HEK293 (cell line): Measurements from ENCODE around the gene COX5A.
A peak's percentile ranks its signal among the peaks of the same experiment; 100 is the strongest.

ENCODE experiments used
- CTCF ChIA-PET: fragments of 350-600 bp; formaldehyde crosslinking; extraction: SDS; loops from one replicate; lab custom pipeline; 2021; ENCODE audit warnings: antibody characterized with exemption; lab: Yijun Ruan, JAX
- POLR2A ChIA-PET: fragments of 300-600 bp; formaldehyde crosslinking; extraction: SDS; loops from one replicate; lab custom pipeline; 2020; ENCODE audit warnings: antibody characterized with exemption, inconsistent platforms; lab: Yijun Ruan, JAX
- H3K27ac ChIP-seq: fragments of 200-500 bp; sonication (Bioruptor generic); 2 replicates; pipeline ENCODE4 v1.5.1; 2014; ENCODE audit warnings: low read depth, low read length, control low read depth, inconsistent platforms; ENCODE audit errors: extremely low read depth
- H3K36me3 ChIP-seq, 2 experiments: fragments of 200-500 bp in 1 of 2; sonication (Bioruptor generic) in 1 of 2; 1 replicate in 1 of 2; 2 replicates in 1 of 2; pipeline ENCODE4 v1.5.1; 2014 to 2017; ENCODE audit warnings: inconsistent platforms in 2 of 2, low read length in 2 of 2; ENCODE audit not compliant: control insufficient read depth in 2 of 2, insufficient read depth in 1 of 2
- H3K4me1 ChIP-seq: fragments of 200-500 bp; sonication (Bioruptor generic); 2 replicates; pipeline ENCODE4 v1.5.1; 2014; ENCODE audit warnings: mild to moderate bottlenecking, low read length, inconsistent platforms; ENCODE audit not compliant: control insufficient read depth, insufficient read depth
- H3K4me3 ChIP-seq: 2 replicates; pipeline ENCODE4 v1.5.1; 2011; ENCODE audit warnings: low read depth, mild to moderate bottlenecking, control low read depth, low read length, moderate library complexity
- H3K9me3 ChIP-seq: fragments of 200-500 bp; sonication (Bioruptor generic); 2 replicates; pipeline ENCODE4 v1.5.1; 2014; ENCODE audit warnings: low read depth, low read length, inconsistent platforms; ENCODE audit not compliant: control insufficient read depth, insufficient read depth
- GLIS1 ChIP-seq: fragments of 450-650 bp; formaldehyde crosslinking; IDR thresholded peaks from 2 replicates; pipeline ENCODE4 v1.5.1; 2016; ENCODE audit warnings: missing biosample characterization, missing genetic modification characterization
- PRDM1 ChIP-seq: fragments of 450-650 bp; formaldehyde crosslinking; IDR thresholded peaks from 2 replicates; pipeline ENCODE4; 2016; ENCODE audit warnings: missing biosample characterization, missing genetic modification characterization
- SCRT2 ChIP-seq: fragments of 450-650 bp; formaldehyde crosslinking; IDR thresholded peaks from 2 replicates; pipeline ENCODE4 v1.5.1; 2016; ENCODE audit warnings: missing biosample characterization, missing genetic modification characterization
- ZBTB10 ChIP-seq: fragments of 450-650 bp; formaldehyde crosslinking; IDR thresholded peaks from 2 replicates; pipeline ENCODE4 v1.5.1; 2016; ENCODE audit warnings: missing biosample characterization, missing genetic modification characterization
- ZBTB17 ChIP-seq: fragments of 450-650 bp; formaldehyde crosslinking; IDR thresholded peaks from 2 replicates; pipeline ENCODE4 v1.5.1; 2016; ENCODE audit warnings: missing biosample characterization, missing genetic modification characterization
- ZBTB48 ChIP-seq: fragments of 450-650 bp; formaldehyde crosslinking; IDR thresholded peaks from 2 replicates; pipeline ENCODE4 v1.5.1; 2016; ENCODE audit warnings: missing biosample characterization, missing genetic modification characterization
- ZBTB49 ChIP-seq: fragments of 450-650 bp; formaldehyde crosslinking; IDR thresholded peaks from 2 replicates; pipeline ENCODE4 v1.5.1; 2016; ENCODE audit warnings: missing biosample characterization, missing genetic modification characterization, low read depth
- ZBTB7A ChIP-seq: fragments of 450-650 bp; formaldehyde crosslinking; IDR thresholded peaks from 2 replicates; pipeline ENCODE4 v1.5.1; 2016; ENCODE audit warnings: low read depth, missing biosample characterization, missing genetic modification characterization
- ZIC2 ChIP-seq: fragments of 450-650 bp; formaldehyde crosslinking; IDR thresholded peaks from 2 replicates; pipeline ENCODE4 v1.5.1; 2016; ENCODE audit warnings: missing biosample characterization, missing genetic modification characterization
- ZNF114 ChIP-seq: fragments of 450-650 bp; formaldehyde crosslinking; IDR thresholded peaks from 2 replicates; pipeline ENCODE4 v1.5.0; 2017; ENCODE audit warnings: missing biosample characterization, missing genetic modification characterization
- ZNF214 ChIP-seq: fragments of 450-650 bp; formaldehyde crosslinking; IDR thresholded peaks from 2 replicates; pipeline ENCODE4 v1.5.1; 2017; ENCODE audit warnings: missing biosample characterization, mild to moderate bottlenecking, missing genetic modification characterization, borderline replicate concordance
- ZNF324 ChIP-seq: fragments of 450-650 bp; formaldehyde crosslinking; IDR thresholded peaks from 2 replicates; pipeline ENCODE4 v1.5.1; 2016; ENCODE audit warnings: missing biosample characterization, missing genetic modification characterization
- ZNF366 ChIP-seq: fragments of 450-650 bp; formaldehyde crosslinking; conservative IDR thresholded peaks from 2 replicates; pipeline ENCODE4 v1.5.1; 2016; ENCODE audit warnings: missing biosample characterization, missing genetic modification characterization
- ZNF391 ChIP-seq: fragments of 450-650 bp; formaldehyde crosslinking; IDR thresholded peaks from 2 replicates; pipeline ENCODE4 v1.5.1; 2016; ENCODE audit warnings: low read depth, missing biosample characterization, missing genetic modification characterization, borderline replicate concordance
- ZNF398 ChIP-seq: fragments of 450-650 bp; formaldehyde crosslinking; IDR thresholded peaks from 2 replicates; pipeline ENCODE4 v1.5.1; 2017; ENCODE audit warnings: missing biosample characterization, missing genetic modification characterization
- ZNF514 ChIP-seq: fragments of 450-650 bp; formaldehyde crosslinking; IDR thresholded peaks from 2 replicates; pipeline ENCODE4 v1.5.1; 2016; ENCODE audit warnings: missing biosample characterization, missing genetic modification characterization
- ZNF600 ChIP-seq: fragments of 450-650 bp; formaldehyde crosslinking; IDR thresholded peaks from 2 replicates; pipeline ENCODE4 v1.5.1; 2016; ENCODE audit warnings: missing biosample characterization, missing genetic modification characterization
- ZNF677 ChIP-seq: fragments of 450-650 bp; IDR thresholded peaks from 2 replicates; pipeline ENCODE4 v1.5.0; 2018; ENCODE audit warnings: missing biosample characterization, mild to moderate bottlenecking, missing genetic modification characterization, moderate library complexity
- ZNF776 ChIP-seq: fragments of 450-650 bp; formaldehyde crosslinking; IDR thresholded peaks from 2 replicates; pipeline ENCODE4 v1.5.0; 2017; ENCODE audit warnings: missing biosample characterization, missing genetic modification characterization, borderline replicate concordance
- TF ChIP-seq, protein P1 (sequence below): fragments of 450-650 bp; formaldehyde crosslinking; IDR thresholded peaks from 2 replicates; pipeline ENCODE4 v1.5.1; 2017; ENCODE audit warnings: missing biosample characterization, missing genetic modification characterization
- TF ChIP-seq, protein P2 (sequence below): fragments of 450-650 bp; formaldehyde crosslinking; IDR thresholded peaks from 2 replicates; pipeline ENCODE4 v1.5.1; 2016; ENCODE audit warnings: missing biosample characterization, missing genetic modification characterization
- TF ChIP-seq, protein P3 (sequence below): fragments of 450-650 bp; formaldehyde crosslinking; IDR thresholded peaks from 2 replicates; pipeline ENCODE4 v1.5.1; 2016; ENCODE audit warnings: missing biosample characterization, missing genetic modification characterization
- TF ChIP-seq, protein P4 (sequence below): fragments of 450-650 bp; formaldehyde crosslinking; IDR thresholded peaks from 2 replicates; pipeline ENCODE4 v1.5.1; 2017; ENCODE audit warnings: missing biosample characterization, missing genetic modification characterization

COX5A gene

DNA sequence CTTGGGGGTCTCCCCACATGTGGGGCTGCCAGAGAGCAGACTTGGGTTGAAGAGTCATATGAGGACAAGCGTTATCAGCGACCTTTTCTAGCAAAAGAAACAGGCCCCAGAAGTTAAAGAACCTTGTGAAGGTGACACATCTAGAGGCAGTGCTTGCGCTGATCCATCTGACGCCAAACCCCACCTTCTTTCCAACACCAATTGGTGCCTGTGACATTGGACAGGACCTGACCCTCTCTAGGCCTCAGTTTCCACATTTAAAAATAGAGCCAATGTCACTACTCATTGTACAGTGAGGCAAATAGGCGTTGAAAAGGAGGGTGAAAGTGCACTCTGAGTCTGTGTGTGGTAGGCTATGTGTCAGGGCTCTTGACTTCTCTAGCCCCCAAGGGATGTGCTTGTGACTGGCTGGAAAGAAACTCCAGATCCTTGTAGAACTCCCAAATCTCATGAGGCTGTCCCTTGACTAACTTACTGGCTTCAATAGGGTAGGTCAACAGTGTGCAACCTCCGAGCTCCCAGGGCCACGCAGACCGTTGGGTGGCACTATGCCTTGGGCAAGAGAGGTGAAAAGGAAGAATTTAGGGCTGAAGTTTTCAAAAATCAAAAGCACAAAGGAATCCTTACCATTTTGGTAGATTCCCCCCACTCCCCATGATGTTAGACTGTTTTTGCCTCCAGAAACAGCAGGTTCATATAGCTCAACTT is 30.6 kb downstream of the COX5A start:
- H3K27ac ChIP-seq: peak overlapping the region; percentile 89; the same call in 1 of the 2 replicates
- H3K4me3 ChIP-seq: peak overlapping the region; percentile 82
- POLR2A ChIA-PET: interaction anchor here (0.6 to 2.5 kb wide), 21 partner anchors 10 to 740 kb away, joined by 3 to 36 read pairs (median 5); partner anchors contain the start of genes COX5A, MPI, RPP25 and SCAMP2
- TF ChIP-seq GLIS1 (tag by site-specific recombination) (peak; percentile 78), ZNF214 (no peak), ZBTB7A (no peak), ZNF677 (no peak), ZNF776 (no peak), ZNF600 (tag by site-specific recombination) (no peak), ZBTB48 (tag by site-specific recombination) (0 out of 2 replicates have a peak, but pooled peaks have one; percentile 40), ZBTB49 (no peak), ZNF114 (tag by site-specific recombination) (no peak), ZNF398 (tag by site-specific recombination) (no peak), SCRT2 (no peak), ZNF391 (tag by site-specific recombination) (no peak), ZNF366 (tag by site-specific recombination) (no peak), ZNF514 (tag by site-specific recombination) (no peak), PRDM1 (tag by site-specific recombination) (peak; percentile 54; the same call in 1 of the 2 replicates), ZIC2 (peak; percentile 23; the same call in 1 of the 2 replicates), ZBTB17 (tag by site-specific recombination) (0 out of 2 replicates have a peak, but pooled peaks have one; percentile 8), ZNF324 (tag by site-specific recombination) (peak; percentile 17; the same call in 1 of the 2 replicates), ZBTB10 (tag by site-specific recombination) (0 out of 2 replicates have a peak, but pooled peaks have one; percentile 0)
- TF ChIP-seq, protein P1, sequence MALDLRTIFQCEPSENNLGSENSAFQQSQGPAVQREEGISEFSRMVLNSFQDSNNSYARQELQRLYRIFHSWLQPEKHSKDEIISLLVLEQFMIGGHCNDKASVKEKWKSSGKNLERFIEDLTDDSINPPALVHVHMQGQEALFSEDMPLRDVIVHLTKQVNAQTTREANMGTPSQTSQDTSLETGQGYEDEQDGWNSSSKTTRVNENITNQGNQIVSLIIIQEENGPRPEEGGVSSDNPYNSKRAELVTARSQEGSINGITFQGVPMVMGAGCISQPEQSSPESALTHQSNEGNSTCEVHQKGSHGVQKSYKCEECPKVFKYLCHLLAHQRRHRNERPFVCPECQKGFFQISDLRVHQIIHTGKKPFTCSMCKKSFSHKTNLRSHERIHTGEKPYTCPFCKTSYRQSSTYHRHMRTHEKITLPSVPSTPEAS (tag by site-specific recombination): no peak
- TF ChIP-seq, protein P2, sequence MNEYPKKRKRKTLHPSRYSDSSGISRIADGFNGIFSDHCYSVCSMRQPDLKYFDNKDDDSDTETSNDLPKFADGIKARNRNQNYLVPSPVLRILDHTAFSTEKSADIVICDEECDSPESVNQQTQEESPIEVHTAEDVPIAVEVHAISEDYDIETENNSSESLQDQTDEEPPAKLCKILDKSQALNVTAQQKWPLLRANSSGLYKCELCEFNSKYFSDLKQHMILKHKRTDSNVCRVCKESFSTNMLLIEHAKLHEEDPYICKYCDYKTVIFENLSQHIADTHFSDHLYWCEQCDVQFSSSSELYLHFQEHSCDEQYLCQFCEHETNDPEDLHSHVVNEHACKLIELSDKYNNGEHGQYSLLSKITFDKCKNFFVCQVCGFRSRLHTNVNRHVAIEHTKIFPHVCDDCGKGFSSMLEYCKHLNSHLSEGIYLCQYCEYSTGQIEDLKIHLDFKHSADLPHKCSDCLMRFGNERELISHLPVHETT (tag by site-specific recombination): no peak
- TF ChIP-seq, protein P3, sequence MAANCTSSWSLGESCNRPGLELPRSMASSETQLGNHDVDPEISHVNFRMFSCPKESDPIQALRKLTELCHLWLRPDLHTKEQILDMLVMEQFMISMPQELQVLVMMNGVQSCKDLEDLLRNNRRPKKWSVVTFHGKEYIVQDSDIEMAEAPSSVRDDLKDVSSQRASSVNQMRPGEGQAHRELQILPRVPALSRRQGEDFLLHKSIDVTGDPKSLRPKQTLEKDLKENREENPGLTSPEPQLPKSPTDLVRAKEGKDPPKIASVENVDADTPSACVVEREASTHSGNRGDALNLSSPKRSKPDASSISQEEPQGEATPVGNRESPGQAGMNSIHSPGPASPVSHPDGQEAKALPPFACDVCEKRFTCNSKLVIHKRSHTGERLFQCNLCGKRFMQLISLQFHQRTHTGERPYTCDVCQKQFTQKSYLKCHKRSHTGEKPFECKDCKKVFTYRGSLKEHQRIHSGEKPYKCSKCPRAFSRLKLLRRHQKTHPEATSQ (tag by site-specific recombination): no peak
- TF ChIP-seq, protein P4, sequence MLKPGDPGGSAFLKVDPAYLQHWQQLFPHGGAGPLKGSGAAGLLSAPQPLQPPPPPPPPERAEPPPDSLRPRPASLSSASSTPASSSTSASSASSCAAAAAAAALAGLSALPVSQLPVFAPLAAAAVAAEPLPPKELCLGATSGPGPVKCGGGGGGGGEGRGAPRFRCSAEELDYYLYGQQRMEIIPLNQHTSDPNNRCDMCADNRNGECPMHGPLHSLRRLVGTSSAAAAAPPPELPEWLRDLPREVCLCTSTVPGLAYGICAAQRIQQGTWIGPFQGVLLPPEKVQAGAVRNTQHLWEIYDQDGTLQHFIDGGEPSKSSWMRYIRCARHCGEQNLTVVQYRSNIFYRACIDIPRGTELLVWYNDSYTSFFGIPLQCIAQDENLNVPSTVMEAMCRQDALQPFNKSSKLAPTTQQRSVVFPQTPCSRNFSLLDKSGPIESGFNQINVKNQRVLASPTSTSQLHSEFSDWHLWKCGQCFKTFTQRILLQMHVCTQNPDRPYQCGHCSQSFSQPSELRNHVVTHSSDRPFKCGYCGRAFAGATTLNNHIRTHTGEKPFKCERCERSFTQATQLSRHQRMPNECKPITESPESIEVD (tag by site-specific recombination): no peak

More for the DNA sequence above, 30.6 kb downstream of the COX5A start:
- Histone ChIP-seq H3K36me3 (peaks cover 30 to 46% of the 10 kb centered on the region in 2 experiments), H3K9me3 (no peaks in the 10 kb centered on the region), H3K4me1 (peaks cover 3% of the 10 kb centered on the region; the same call in 1 of the 2 replicates)
- CTCF ChIA-PET: interaction anchor here (0.6 to 8.7 kb wide), 4 partner anchors 10 to 136 kb away, joined by 4 to 79 read pairs (median 9); no protein-coding TSS in a partner anchor
